Stimulated activated memory B cell treated with anti-CD40 and anti-IgM and Interleukin-4, amounts not matched to agents 10 μg/mL and 1 μg/mL and 100 μg/mL, for 72 hours (primary cell): ENCODE data around the gene KMT2A.

Experiments used
- ATAC-seq: fragments of 150-1000 bp; cut with Tn5 transposase; 2 replicates; pipeline ENCODE4 v1.10.0; 2021
- H3K27ac Mint-ChIP-seq: one replicate; pipeline ENCODE4 v1.8.0; 2022; ENCODE audit warnings: mild to moderate bottlenecking, mixed read lengths
- H3K27me3 Mint-ChIP-seq: one replicate; pipeline ENCODE4 v1.8.0; 2022; ENCODE audit warnings: mixed read lengths
- H3K36me3 Mint-ChIP-seq: one replicate; pipeline ENCODE4 v1.8.0; 2022; ENCODE audit warnings: mixed read lengths
- H3K4me1 Mint-ChIP-seq: one replicate; pipeline ENCODE4 v1.8.0; 2022; ENCODE audit warnings: mixed read lengths
- H3K4me3 Mint-ChIP-seq: one replicate; pipeline ENCODE4 v1.8.0; 2022; ENCODE audit warnings: mild to moderate bottlenecking, moderate library complexity, mixed read lengths
- H3K9me3 Mint-ChIP-seq: one replicate; pipeline ENCODE4 v1.8.0; 2022; ENCODE audit warnings: mixed read lengths

Gene KMT2A

GRCh38 chr11:118417801-118418200, 18.5 kb upstream of the KMT2A start:
- ATAC-seq, result no peak
- H3K36me3 Mint-ChIP-seq, result no peaks in the 10 kb centered on the region
- H3K4me3 Mint-ChIP-seq, result no peak overlapping the region
- H3K4me1 Mint-ChIP-seq, result no peaks in the 10 kb centered on the region
- no peak overlapping the region for H3K27ac Mint-ChIP-seq
- no peaks in the 10 kb centered on the region for H3K9me3 Mint-ChIP-seq
- no peaks in the 10 kb centered on the region for H3K27me3 Mint-ChIP-seq

DNA sequence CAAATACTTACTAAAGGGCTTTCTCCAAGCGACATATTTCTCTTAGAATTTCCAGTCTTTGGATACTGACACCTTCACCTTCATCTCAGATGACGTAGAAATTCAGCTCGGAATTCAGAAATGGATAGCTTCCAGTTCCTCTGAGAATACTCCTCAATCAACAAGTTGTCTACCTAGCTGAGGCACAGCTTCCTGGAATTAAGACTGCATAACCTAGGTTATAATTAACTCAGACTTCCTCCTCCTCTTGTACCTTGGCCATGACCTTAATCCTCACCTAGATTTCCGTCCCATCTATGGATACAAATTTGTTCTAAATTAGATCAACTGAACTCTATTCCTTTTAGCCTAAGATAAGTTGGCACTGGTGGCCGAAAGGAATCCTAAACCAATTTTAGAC, 17.5 kb upstream of the KMT2A start:
- H3K27me3 Mint-ChIP-seq, result no peaks in the 10 kb centered on the region
- no peaks in the 10 kb centered on the region for H3K4me1 Mint-ChIP-seq
- H3K9me3 Mint-ChIP-seq, result no peaks in the 10 kb centered on the region
- H3K36me3 Mint-ChIP-seq, result no peaks in the 10 kb centered on the region
- no peak overlapping the region for H3K27ac Mint-ChIP-seq
- no peak overlapping the region for H3K4me3 Mint-ChIP-seq
- ATAC-seq, result no peak

GRCh38 chr11:118427707-118428106, 8.6 kb upstream of the KMT2A start:
- Mint-ChIP-seq H3K27ac (no peak overlapping the region), H3K27me3 (no peaks in the 10 kb centered on the region), H3K4me3 (no peak overlapping the region), H3K36me3 (no peaks in the 10 kb centered on the region), H3K4me1 (peaks cover 11% of the 10 kb centered on the region), H3K9me3 (no peaks in the 10 kb centered on the region)
- ATAC-seq, result no peak

GRCh38 chr11:118430956-118431355, 5.3 kb upstream of the KMT2A start:
- Mint-ChIP-seq H3K4me1 (peaks cover 27% of the 10 kb centered on the region), H3K27me3 (no peaks in the 10 kb centered on the region), H3K9me3 (no peaks in the 10 kb centered on the region), H3K4me3 (no peak overlapping the region), H3K36me3 (no peaks in the 10 kb centered on the region), H3K27ac (no peak overlapping the region)
- no peak for ATAC-seq

GRCh38 chr11:118434123-118434552, 2.2 kb upstream of the KMT2A start:
- no peak for ATAC-seq

DNA sequence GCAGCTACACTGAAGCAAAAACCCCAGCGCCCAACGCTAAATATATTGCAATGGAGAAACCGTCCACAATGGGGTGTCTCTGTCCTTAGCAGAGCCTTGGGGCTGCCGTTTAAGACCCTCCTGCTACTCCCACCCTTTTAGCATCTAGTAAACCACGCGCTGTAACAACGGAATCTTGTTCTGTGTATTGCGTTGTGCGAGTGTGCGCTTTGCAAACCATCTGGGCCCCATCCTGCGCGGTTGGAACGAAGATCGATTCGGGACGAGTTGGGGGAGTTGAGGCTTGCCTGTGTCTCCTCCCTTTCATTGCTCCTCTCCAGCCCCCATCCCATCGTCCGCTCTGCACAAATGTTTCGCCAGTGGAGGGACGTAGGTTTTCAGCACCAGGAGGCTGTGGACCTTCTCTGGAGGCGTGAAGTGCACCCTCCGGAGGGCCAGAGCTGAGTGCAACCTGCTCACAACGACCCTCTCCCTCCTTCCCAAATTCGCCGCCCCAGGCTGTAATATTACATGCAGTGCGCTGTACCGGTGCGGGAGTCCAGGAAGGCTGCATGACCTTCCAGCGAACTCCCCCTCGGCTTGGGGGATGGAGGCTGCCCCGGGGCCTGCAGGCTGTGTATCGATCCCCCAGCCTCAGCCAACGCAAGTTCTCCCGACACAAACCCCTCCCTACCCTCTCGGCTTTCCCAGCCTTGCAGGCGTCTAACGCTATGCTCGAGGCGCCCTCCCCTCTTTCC, 1.6 kb upstream of the KMT2A start:
- ATAC-seq, result no peak
- H3K4me3 Mint-ChIP-seq, result peak overlapping the region; percentile 97
- H3K4me1 Mint-ChIP-seq, result peaks cover 43% of the 10 kb centered on the region
- H3K27me3 Mint-ChIP-seq, result no peaks in the 10 kb centered on the region
- no peaks in the 10 kb centered on the region for H3K36me3 Mint-ChIP-seq
- H3K9me3 Mint-ChIP-seq, result no peaks in the 10 kb centered on the region
- peak overlapping the region; percentile 93 for H3K27ac Mint-ChIP-seq

More at GRCh38 chr11:118434123-118434552, 2.2 kb upstream of the KMT2A start:
- Mint-ChIP-seq H3K27ac (no peak overlapping the region), H3K4me3 (peak overlapping the region; percentile 97), H3K9me3 (no peaks in the 10 kb centered on the region), H3K4me1 (peaks cover 38% of the 10 kb centered on the region), H3K27me3 (no peaks in the 10 kb centered on the region), H3K36me3 (no peaks in the 10 kb centered on the region)

- H3K4me1 Mint-ChIP-seq, result peaks cover 50% of the 10 kb centered on the region
- no peaks in the 10 kb centered on the region for H3K36me3 Mint-ChIP-seq
- ATAC-seq, result peak; percentile 56
- no peaks in the 10 kb centered on the region for H3K27me3 Mint-ChIP-seq
- no peaks in the 10 kb centered on the region for H3K9me3 Mint-ChIP-seq
- peak overlapping the region; percentile 93 for H3K27ac Mint-ChIP-seq
- peak overlapping the region; percentile 97 for H3K4me3 Mint-ChIP-seq
These were observed 901 bp upstream of the KMT2A start for GRCh38 chr11:118435290-118435892.

DNA sequence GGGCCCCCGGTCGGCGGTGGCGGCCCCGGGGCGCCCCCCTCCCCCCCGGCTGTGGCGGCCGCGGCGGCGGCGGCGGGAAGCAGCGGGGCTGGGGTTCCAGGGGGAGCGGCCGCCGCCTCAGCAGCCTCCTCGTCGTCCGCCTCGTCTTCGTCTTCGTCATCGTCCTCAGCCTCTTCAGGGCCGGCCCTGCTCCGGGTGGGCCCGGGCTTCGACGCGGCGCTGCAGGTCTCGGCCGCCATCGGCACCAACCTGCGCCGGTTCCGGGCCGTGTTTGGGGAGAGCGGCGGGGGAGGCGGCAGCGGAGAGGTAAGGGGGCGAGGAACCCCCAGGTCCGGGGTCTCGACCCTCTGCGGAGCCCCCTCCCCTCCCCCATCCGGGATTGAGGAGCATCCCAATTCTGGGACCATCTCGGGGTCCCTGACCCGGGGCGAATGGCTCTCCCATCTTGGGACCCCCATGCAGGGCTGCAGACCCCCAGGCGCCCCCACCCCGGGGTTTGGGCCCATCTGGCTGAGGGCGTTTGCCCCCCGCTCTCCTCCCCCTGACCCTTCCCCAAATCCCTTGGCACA, 431 bp downstream of the KMT2A start:
- Mint-ChIP-seq H3K4me3 (peak overlapping the region; percentile 88), H3K36me3 (no peaks in the 10 kb centered on the region), H3K27me3 (no peaks in the 10 kb centered on the region), H3K27ac (peak overlapping the region; percentile 93), H3K4me1 (peaks cover 62% of the 10 kb centered on the region), H3K9me3 (no peaks in the 10 kb centered on the region)
- peak; percentile 40 for ATAC-seq

DNA sequence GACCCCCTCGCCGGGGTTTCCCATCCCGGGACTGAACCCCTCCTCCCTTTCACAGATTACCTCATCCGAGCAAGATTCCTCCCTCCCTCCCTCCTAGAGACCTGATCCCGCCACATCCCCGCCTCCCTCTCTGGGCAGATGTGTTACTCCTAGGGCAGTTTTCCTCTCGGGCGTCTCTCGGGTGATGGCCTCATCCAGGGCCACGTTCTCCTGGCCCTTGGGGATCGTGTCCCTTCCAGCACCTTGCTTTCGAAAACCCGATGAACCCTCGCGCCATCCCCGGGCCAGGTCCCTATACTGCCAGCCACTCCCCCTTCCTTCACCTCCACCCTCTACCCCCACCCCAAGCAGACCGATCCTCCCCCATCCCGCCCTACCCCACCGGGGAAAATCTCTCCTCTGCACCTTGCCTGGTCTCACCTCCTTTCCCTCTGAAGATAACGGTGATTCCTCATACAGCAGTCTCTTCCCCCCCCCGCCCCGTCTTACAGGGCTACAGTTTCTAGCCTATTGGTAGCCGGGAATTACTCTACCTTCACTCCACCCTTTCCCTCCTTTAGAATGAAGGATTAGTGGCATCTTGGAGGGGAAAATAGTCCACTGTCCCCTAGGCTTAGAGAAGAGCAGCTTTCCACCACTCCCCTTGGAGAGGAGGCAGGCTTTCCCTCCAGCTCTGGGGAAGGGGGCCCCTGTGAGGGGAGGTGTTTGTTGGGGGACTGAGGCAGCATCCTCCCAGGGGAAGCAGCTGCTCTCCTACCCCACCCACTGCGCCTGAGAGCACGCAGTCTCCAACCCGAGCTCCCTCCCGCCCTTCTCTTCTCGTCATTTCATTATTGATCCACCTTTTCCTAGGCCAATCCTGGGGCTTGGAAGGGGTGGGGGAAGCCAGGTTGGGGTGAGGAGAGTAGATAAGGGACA, 1.2 kb downstream of the KMT2A start:
- ATAC-seq, result no peak
- peaks cover 70% of the 10 kb centered on the region for H3K4me1 Mint-ChIP-seq
- H3K9me3 Mint-ChIP-seq, result no peaks in the 10 kb centered on the region
- H3K36me3 Mint-ChIP-seq, result no peaks in the 10 kb centered on the region
- no peaks in the 10 kb centered on the region for H3K27me3 Mint-ChIP-seq
- H3K27ac Mint-ChIP-seq, result peak overlapping the region; percentile 93
- peak overlapping the region; percentile 88 for H3K4me3 Mint-ChIP-seq

DNA sequence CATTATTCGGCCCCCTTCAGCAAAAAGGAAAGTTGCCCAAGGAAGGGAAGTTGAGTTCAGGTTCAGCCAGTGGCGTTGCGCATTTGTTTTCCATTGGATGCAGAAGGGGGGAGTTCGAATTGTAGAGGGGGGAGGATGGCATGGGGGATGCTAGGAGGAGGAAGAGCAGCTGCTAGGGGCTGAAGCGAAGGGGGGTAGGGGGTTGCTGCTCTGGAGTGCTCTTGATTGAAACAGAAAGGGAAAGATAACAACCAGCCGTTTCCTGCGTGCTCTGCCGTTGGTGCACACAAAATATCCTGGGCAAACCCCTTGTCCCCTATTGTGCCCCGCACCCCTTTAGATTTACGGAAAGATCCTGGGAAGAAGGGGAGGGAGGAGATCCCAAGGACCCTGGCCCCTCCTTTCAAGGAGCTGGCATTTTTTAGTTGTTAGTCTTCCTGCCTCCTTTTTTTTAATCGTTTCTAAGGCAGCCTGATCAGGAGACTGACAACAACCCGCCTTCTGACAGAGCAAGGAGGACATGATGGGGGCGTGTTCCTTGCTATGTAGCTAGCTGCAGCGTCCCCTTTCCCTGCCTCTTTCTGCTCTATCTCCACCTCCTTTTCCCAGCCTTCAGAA, 2.1 kb downstream of the KMT2A start:
- Mint-ChIP-seq H3K27me3 (no peaks in the 10 kb centered on the region), H3K27ac (peak overlapping the region; percentile 93), H3K4me3 (peak overlapping the region; percentile 88), H3K36me3 (no peaks in the 10 kb centered on the region), H3K4me1 (peaks cover 79% of the 10 kb centered on the region), H3K9me3 (no peaks in the 10 kb centered on the region)
- no peak for ATAC-seq

DNA sequence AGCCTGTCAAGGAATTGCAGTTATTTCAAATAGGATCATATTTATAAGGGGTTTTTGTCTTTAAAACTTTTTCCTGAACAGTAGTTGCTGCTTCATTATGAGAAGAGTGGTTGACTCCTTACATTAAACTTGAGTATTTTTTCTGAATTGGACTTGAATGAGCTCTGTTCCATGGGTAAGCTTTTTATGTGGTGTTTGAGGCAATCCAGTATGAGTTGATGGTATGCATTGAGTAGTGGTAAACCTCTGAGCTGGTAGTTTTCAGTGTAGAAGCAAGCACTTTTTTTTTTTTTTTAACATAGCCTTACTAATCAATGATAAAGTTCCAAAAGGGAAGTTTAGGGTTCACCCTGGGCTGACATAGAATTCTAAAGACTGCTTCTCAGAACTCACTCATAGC, 3.4 kb downstream of the KMT2A start:
- no peaks in the 10 kb centered on the region for H3K27me3 Mint-ChIP-seq
- no peak for ATAC-seq
- no peak overlapping the region for H3K4me3 Mint-ChIP-seq
- no peaks in the 10 kb centered on the region for H3K36me3 Mint-ChIP-seq
- H3K27ac Mint-ChIP-seq, result peak overlapping the region; percentile 40
- no peaks in the 10 kb centered on the region for H3K9me3 Mint-ChIP-seq
- peaks cover 84% of the 10 kb centered on the region for H3K4me1 Mint-ChIP-seq

DNA sequence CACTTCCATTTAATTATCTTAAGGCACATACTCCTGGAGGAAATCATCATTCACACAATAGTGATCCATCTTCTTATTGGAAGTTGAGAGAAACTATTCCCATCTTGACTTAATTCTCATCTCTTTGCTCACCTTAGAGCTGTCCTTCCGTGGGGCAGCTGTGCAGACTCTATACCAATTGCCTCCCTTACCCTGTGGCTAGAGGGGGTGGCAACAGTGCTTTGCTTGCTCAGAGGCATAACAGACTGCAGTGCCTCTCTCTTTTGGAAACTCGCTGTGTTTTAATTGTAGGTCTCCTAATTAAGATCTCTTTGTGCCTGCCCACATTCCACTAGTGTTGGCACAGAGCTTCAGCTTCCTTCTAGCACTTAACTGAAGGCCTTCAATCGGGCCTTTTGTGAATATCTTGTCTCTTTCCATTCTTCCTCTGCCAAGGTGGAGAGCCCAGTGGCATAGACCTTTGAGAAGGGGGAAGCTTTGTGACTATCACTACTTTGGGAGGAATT, 5.5 kb downstream of the KMT2A start:
- no peak for ATAC-seq
- H3K27ac Mint-ChIP-seq, result no peak overlapping the region
- H3K4me1 Mint-ChIP-seq, result peaks cover 97% of the 10 kb centered on the region
- no peaks in the 10 kb centered on the region for H3K27me3 Mint-ChIP-seq
- H3K9me3 Mint-ChIP-seq, result no peaks in the 10 kb centered on the region
- peak overlapping the region; percentile 6 for H3K4me3 Mint-ChIP-seq
- peaks cover 12% of the 10 kb centered on the region for H3K36me3 Mint-ChIP-seq

GRCh38 chr11:118442301-118442700, 6.0 kb downstream of the KMT2A start:
- Mint-ChIP-seq H3K4me3 (no peak overlapping the region), H3K36me3 (peaks cover 16% of the 10 kb centered on the region), H3K27ac (peak overlapping the region; percentile 58), H3K4me1 (peaks cover 98% of the 10 kb centered on the region), H3K27me3 (no peaks in the 10 kb centered on the region), H3K9me3 (no peaks in the 10 kb centered on the region)
- ATAC-seq, result no peak

GRCh38 chr11:118442908-118443589, 6.8 kb downstream of the KMT2A start:
- H3K4me3 Mint-ChIP-seq, result peak overlapping the region; percentile 22
- no peaks in the 10 kb centered on the region for H3K9me3 Mint-ChIP-seq
- H3K27me3 Mint-ChIP-seq, result no peaks in the 10 kb centered on the region
- peak overlapping the region; percentile 58 for H3K27ac Mint-ChIP-seq
- H3K4me1 Mint-ChIP-seq, result peaks cover 98% of the 10 kb centered on the region
- peak; percentile 63 for ATAC-seq
- peaks cover 22% of the 10 kb centered on the region for H3K36me3 Mint-ChIP-seq
